GM21360 (cell line): Measurements from ENCODE around the gene GALK2.
"Not testable (repeated sequence)": the region's sequence is repeated elsewhere in the genome, so short reads cannot be mapped to it uniquely, and the experiment has no call there.

ENCODE experiments used
- ATAC-seq: cut with Tn5 transposase; IDR thresholded peaks from one replicate; pipeline ENCODE4 v1.9.1; 2021; ENCODE audit warnings: mild to moderate bottlenecking, moderate library complexity; ENCODE audit not compliant: unreplicated experiment

GALK2 gene

DNA sequence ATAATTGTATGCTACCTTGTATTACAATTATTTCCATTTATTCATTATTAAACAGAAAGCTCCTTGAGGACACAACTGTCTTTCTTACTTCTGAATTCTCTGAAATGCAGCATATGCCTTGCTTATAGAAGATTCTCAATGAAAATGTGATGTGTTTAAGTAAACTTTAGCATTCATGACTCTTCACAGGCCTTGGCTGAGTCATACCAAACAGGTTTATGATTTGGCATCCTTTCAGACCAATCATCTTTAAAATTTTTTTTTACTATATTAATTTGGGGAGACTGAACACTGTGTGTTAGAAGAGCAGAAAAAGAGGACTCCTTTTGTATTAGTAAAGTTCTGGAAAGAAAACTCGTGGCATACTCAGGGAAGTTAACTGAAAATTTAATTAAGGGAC is 6.4 kb upstream of the GALK2 start:
- no peak for ATAC-seq

DNA sequence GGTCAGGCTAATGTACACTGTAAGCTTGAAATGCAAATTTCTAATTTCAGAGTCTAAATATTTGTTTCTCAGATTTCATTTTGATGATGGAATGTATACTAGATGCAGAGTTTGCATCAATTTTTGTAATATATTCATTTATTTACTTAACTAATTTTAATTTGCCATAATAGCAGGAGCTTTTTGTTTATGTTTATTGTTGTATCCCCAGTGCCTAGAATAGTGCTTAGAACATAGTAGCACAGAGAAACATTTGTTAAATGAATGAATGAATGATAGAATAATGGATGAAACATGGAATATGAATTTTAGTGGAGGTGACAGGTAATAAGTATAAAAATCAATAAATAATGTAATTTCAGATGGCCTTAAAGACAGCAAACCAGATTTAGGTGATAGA is 5.2 kb upstream of the GALK2 start:
- ATAC-seq, result no peak

DNA sequence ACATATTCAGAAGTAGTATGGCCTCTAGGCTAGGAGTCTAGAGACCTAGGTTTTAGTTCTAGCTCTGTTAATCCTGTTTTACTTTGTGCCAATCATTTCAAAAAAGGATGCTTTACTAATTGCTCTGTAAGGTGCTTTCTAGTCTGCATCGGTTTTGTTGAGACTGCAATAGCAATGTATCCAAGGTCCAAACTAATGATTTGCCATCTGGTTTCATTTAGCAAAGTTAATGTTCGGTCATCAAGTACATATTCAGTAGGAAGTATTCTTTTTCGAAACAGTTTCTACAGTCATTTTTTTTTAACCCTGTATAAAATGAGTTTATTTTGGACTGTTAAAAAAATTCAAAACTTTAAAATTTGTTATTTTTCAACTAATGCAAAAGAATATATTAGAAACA is 2.0 kb upstream of the GALK2 start:
- ATAC-seq, result no peak

DNA sequence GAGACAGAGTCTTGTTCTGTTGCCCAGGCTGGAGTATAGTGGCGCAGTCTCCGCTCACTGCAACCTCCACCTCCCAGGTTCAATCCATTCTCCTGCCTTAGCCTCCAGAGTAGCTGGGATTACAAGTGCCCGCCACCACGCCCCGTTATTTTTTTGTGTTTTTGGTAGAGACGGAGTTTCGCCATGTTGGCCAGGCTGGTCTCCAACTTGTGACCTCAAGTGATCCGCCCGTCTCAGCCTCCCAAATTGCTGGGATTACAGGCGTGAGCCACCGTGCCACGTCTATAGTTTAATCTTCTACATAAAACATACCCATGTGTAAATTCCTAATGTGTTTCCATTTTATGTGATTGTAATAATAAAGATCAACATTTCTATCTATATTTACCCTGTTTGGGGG is 1.7 kb downstream of the GALK2 start:
- no peak for ATAC-seq

DNA sequence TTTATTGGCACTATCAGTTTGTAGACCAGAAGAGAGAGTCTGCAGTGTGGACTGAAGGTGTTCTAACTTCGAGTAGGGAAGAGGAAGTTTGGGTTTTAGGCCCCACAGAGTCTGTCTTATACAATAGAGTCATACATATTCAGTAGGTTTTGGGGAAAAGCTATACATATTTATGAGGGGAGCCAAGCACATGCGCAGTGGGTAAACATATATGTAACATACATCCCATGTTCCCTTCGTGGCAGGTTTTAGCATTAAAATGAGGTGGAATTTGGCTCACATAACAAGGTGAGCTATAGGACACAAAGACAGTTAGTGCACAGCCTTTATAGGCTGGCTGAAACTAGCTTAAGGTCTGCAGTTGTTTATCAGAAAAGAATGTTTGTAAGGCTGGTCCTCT is 4.9 kb downstream of the GALK2 start:
- ATAC-seq, result no peak

DNA sequence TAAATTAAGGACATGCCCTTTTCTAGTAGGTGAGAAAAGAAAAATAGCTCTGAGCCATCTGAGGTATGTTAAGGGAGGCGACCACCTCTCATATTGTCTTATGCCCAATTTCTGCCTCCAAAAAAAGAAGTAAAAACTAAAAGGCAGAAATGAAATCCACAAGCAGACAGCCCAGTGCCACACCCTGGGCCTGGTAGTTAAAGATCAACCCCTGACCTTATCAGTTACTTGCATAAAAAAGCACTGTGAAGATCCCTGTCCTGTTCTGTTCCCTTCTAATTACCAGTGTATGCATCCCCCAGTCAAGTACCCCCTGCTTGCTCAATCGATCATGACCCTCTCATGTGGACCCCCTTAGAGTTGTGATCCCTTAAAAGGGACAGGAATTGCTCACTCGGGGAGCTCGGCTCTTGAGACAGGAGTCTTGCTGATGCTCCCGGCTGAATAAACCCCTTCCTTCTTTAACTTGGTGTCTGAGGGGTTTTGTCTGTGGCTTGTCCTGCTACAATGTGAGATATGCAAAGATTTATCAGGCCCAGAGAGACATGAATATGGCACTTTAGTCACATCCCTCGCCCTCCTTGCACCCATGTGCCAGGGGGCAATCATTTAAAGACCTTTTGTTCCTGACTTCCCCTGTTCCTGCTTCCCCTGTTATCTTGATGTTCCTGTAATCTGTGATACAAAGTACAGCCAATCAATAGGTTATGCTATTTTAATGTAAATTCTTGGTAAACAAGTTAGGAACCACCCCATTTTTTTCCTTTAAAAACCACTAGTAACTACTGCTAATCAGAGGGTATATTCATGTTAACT is 5.7 kb downstream of the GALK2 start:
- ATAC-seq, result not testable (repeated sequence)

DNA sequence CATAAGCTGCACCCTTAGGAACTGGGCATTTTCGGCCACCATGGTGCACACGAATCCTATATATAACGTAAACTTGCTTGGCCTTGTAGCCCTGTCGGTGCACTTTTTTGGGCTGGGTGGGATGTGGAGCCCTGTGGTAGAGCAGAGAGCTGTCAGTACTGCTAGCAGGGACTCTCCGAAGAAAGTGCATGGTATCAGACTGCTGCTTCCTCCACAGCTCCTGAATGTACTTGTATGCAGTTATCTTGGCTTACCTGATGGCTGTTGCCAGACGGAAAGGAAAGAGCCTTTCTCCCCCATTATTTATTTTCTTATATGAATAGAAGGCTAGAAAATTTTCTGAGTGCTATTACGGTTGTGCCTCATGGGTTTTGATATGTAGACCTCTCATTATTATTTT is 8.4 kb downstream of the GALK2 start:
- ATAC-seq, result no peak

DNA sequence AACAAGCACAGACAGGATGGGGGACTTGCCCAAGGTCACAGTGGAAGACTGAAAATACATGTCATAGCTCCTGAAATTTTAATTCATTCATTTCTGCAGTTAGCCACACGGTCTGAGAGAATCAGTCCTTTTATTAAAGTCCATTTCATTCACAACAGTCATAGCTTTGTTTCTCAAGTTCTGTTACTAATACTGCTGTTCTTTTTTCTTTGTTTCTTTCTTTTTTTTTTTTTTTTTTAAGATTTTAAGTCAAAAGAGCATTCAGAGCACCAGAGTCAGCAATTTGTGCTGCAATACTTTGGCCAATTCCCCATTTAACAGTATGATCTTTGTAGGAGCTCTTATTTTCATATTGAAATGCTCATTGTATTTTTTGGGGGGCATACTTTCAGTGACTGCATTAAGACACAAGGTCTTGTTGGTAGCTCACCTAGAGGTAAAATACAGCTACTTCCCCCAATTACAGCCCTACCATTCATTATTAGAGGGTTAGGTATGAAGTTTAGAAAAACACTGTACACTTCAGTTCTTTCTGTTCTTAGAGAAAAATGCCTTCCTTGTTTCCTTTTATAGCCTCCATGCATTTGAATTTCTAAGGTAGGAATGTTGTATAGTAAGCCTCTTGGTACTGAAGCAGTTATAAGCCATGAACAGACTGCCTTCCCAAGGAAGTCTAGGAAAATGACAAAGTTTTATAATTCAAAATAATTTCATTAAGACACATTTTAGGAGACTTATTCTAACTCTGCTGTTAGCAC is 9.6 kb downstream of the GALK2 start:
- ATAC-seq, result no peak

DNA sequence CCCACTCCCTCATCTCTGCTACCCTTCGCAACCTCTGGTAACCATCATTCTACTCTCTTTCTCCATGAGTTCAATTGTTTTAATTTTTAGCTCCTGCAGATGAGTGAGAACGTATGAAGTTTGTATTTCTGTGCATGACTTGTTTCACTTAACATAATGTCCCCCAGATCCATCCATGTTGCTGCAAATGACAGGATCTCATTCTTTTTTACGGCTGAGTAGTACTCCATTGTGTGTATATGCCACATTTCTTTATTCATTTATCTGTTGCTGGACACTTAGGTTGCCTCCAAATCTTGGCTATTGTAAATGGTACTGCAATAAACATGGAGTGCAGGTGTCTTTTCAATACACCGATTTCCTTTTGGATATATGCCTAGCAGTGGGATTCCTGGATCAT is 12.1 kb downstream of the GALK2 start:
- ATAC-seq, result no peak

DNA sequence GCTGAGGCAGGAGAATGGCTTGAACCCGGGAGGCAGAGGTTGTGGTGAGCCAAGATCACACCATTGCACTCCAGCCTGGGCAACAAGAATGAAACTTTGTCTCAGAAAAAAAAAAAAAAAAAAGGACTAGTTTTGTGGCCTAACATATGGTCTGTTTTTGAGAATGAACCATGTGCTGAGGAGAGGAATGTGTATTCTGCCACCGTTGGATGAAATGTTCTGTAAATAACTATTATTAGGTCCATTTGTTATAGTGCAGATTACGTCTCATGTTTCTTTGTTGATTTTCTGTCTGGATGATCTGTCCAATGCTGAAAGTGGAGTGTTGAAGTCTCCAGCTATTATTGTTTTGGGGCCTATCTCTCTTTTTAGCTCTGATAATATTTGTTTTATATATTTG is 13.7 kb downstream of the GALK2 start:
- ATAC-seq, result not testable (repeated sequence)

DNA sequence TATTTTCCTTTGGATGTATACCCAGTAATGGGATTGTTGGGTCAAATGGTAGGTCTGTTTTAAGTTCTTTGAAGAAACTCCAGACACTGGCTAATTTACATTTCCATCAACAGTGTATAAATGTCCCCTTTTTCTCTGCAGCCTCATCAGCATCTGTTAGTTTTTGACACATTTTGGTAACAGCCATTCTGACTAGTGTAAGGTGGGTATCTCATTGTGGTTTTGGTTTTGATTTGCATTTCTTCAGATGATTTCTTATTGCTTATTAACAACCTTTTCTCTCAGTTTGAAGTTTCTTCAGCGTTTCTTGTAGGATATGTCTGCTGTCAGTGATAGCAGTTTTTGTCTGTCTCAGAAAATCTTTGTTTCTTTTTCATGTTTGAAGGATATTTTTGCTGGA is 15.4 kb downstream of the GALK2 start:
- ATAC-seq, result no peak

DNA sequence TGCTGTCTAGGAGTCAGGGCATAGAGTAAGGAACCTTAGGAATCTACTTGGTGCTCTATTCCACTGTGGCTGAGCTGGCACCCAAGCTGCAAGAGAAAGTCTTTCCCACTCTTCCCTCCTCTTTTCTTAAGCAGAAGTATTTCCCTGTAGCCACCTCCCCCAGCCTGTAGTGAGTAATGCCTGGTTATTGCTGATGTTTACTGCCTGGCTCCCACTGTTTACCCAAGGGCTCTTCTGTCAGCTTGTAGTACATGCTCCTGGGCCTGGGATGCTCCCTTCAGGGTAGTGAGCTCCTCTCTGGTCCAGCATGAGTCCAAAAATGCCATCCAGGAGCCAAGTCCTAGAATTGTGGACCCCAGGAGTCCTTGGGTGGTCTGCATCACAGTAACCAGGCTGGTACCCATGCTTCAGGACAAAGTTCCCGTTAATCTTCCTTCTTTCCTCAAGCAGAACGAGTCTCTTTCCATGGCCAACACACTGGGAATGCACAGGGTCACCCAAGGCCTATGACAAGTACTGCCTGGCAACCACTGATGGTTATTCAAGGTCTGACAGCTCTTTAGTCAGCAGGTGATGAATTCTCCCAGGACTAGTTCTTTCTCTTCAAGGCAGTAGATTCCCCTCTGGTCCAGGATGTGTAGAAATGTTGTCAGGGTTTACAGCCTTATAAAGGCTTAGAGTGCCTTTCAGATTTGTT is 17.6 kb downstream of the GALK2 start:
- no peak for ATAC-seq

DNA sequence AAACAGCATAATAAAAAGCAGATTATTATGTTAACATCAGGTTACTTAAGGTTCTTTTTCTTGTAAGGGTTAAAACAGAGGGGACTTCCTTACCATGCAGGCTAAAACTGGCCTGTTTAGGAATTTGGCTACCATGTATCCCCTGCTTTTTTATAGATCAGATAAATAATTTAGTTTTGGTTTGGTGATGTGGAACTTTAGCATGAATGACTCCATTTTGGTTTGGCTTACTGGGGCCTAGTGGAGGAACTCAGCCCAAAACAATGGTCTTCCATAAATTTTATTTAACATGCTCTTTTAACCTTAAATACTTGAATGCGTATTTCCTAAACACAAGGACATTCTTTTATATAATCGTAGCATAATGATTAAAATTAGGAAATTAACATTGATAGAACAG is 18.9 kb downstream of the GALK2 start:
- ATAC-seq, result no peak

DNA sequence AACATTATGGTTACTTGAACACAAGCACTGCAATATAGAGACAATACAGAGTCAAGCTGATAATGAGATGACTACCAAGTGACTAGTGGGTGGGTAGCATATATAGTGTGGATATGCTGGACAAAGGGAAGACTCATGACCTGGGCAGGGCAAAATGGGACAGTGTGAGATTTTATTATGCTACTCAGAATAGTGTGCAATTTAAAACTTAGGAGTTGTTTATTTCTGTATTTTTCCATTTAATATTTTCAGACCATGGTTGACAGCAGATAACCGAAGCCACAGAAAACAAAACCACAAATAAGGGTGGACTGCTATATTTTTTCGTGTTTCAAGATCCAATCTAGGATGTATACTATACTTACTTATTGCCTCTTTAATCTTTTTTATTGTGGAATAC is 19.6 kb downstream of the GALK2 start:
- no peak for ATAC-seq

DNA sequence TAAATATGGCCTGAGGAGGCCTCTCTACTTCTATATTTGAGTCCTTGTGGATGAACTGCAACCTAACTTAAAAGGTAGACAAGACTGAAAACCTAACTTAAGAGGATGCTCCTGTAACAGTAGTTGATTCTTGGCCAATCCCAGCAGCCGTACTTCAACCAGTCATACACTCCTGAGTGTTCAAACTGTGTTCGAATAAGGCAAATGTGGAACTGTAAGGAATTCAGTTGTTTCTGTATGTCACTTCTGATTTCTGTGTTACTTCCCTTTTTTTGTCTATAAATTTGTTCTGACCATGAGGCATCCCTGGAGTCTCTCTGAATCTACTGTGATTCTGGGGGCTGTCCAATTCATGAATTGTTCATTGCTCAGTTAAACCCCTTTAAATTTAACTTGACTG is 20.5 kb downstream of the GALK2 start:
- ATAC-seq, result no peak

DNA sequence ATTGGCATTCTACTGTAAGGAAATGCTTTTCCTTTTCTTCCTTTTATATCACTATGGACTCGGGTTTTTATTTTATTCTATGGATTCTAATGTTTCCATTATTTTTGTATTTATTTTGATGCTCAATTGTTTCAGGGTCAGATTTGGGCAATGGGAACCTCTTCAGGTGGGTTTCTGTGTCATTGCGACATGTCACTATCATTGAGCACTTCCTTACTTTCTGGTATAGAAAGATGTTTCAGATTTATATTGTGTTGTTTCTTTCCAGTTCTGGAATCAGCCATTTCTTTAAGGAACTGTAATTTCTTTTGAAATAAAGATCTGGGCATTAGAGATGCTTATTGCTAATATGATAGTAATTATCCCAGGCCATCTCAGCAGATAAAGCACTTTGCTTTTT is 21.8 kb downstream of the GALK2 start:
- ATAC-seq, result no peak

DNA sequence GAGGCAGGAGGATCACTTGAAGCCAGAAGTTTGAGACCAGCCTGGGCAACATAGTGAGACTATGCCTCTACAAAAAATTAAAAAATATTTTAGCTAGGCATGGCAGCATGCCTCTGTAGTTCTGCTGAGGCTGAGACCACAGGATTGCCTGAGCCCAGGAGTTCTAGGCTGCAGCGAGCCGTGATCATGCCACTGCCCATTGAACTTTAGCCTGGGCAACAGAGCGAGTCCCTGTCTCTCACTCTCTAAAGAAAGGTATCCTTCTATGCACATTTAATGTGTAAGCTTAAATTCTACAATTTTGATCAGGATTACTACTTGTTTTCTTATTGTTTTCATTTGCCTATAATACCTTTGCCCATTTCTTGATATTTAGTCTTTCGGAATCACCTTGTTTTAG is 26.8 kb downstream of the GALK2 start:
- no peak for ATAC-seq

DNA sequence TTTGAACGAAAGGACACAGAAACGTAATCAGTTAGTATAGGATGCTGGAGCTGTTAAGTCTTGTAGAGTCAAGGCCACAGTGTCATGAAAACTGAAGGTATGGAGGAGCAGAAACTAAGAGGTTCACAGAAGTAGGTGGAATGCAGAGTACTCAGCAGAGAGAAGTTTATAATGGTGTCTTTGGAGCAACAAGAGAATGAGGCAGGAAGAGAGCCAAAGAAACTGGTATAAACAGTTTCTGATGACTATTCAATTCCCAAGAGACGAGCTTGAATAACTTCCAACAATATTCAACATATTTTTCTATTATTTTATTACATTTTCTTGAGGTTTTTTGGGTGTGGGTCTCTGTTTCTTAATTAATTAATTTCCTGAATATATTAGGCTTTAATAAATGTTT is 29.6 kb downstream of the GALK2 start:
- ATAC-seq, result no peak

DNA sequence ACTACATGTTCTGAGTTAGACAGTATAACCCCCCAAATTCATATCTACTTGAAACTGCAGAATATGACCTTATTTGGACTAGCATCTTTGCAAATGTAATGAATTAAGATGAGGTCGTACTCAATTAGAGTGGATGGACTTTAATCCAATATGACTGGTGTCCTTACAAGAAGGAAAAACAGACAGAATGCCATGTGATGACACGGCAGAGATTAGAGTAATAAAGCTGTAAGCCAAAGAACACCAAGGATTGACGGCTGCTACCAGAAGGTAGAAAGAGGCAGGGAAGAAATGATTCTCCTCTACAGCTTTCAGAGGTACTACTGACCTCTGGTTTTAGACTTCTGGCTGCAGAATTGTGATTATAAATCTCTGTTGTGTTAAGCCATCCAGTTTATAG is 30.3 kb downstream of the GALK2 start:
- no peak for ATAC-seq

DNA sequence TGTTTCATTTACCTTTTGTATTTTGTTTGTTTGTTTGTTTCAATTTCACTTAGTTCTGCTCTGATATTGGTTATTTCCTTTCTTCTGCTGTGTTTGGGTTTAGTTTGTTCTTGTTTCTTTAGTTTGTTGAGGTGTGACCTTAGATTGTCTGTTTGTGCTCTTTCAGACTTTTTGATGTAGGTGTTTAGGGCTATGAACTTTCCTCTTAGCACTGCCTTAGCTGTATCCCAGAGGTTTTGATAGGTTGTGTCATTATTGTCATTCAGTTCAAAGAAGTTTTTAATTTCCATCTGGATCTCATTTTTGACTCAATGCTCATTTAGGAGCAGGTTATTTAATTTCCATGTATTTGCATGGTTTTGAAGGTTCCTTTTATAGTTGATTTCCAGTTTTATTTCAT is 38.1 kb downstream of the GALK2 start:
- ATAC-seq, result not testable (repeated sequence)

DNA sequence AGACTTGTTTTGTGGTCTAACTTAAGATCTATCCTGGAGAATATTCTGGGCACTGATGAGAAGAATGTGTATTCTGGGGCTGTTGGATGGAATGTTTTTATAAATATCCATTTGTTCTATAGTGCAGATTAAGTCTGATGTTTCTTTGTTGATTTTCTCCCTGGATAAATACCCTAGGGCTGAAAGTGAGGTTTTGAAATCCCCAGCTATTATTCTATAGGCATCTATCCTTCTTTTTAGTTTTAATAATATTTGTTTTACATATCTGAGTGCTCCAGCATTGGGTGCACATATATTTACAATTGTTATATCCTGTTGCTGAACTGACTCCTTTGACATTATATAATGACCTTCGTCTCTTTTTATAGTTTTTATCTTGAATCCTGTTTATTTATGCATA is 42.9 kb downstream of the GALK2 start:
- no peak for ATAC-seq
